A673 (cell line): ENCODE measurements around the gene BRD9.

Source experiments
- EZH2 ChIP-seq: fragments of 200-600 bp; sonication (generic); IDR thresholded peaks from 2 replicates; pipeline ENCODE4 v1.6.1; 2017; ENCODE audit warnings: borderline replicate concordance, low read depth, mild to moderate bottlenecking, mixed read lengths, antibody characterized with exemption, low read length; ENCODE audit not compliant: poor library complexity, severe bottlenecking
- TF ChIP-seq, protein P1 (sequence below): fragments of 300-800, 200-600 bp; sonication (generic); conservative IDR thresholded peaks from 2 replicates; pipeline ENCODE4 v1.5.1; 2017; ENCODE audit warnings: low read depth, mild to moderate bottlenecking, antibody characterized with exemption, low read length, moderate library complexity, mixed read lengths

DNA sequence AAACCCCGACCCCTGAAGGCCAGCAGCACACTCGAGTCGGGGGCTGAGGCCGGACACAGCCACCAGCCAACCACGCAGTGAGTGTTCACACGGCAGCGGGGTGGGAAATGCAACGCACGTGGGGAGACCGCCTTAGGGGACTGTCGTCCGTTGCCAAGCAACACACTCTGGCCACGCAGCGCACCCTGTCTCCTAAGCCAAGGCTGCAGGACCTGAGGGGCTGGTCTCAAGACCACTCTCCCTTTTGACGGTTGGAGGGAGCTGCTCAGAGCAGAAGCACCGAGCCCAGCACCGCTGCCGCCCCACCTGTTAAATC is 7.5 kb downstream of the BRD9 start:
- TF ChIP-seq, protein P1, sequence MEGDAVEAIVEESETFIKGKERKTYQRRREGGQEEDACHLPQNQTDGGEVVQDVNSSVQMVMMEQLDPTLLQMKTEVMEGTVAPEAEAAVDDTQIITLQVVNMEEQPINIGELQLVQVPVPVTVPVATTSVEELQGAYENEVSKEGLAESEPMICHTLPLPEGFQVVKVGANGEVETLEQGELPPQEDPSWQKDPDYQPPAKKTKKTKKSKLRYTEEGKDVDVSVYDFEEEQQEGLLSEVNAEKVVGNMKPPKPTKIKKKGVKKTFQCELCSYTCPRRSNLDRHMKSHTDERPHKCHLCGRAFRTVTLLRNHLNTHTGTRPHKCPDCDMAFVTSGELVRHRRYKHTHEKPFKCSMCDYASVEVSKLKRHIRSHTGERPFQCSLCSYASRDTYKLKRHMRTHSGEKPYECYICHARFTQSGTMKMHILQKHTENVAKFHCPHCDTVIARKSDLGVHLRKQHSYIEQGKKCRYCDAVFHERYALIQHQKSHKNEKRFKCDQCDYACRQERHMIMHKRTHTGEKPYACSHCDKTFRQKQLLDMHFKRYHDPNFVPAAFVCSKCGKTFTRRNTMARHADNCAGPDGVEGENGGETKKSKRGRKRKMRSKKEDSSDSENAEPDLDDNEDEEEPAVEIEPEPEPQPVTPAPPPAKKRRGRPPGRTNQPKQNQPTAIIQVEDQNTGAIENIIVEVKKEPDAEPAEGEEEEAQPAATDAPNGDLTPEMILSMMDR: no peak
- TF ChIP-seq EZH2: no peak
